ENCODE measurements around the gene KBTBD3.

- TF ChIP-seq CTCF (conservative IDR thresholded peaks at IDR 0.05; ENCODE audit: low read length) (peak; percentile 77), EZH2phosphoT487 (IDR thresholded peaks at IDR 0.05; ENCODE audit: borderline replicate concordance, low read depth, low read length) (no peak)
Observed at GRCh38 chr11:106076919-106077608, at the start of gene KBTBD3.

All from OCI-LY7 (cell line).